Myocyte (in vitro differentiated cells): Measurements from ENCODE around the gene MMD. TPM values are rescaled to one million over a fixed set of nuclear protein-coding genes. Genes with fewer than 3 reads are reported as not detected.
"Not testable (repeated sequence)": the region's sequence is repeated elsewhere in the genome, so short reads cannot be mapped to it uniquely, and the experiment has no call there.

Source experiments
- DNase-seq: peaks from one replicate; pipeline ENCODE4 v3.0.0-alpha.2; 2012; ENCODE audit warnings: low read depth
- total RNA-seq: library from RNA; depleted of rRNA; stranded (reverse); fragments of >200 nt; gene quantifications from 2 replicates; pipeline ENCODE4 v1.2.3, GENCODE V29; 2014

Gene MMD
- total RNA-seq, 1 donor from 2014 or later: 5.3 TPM

DNA sequence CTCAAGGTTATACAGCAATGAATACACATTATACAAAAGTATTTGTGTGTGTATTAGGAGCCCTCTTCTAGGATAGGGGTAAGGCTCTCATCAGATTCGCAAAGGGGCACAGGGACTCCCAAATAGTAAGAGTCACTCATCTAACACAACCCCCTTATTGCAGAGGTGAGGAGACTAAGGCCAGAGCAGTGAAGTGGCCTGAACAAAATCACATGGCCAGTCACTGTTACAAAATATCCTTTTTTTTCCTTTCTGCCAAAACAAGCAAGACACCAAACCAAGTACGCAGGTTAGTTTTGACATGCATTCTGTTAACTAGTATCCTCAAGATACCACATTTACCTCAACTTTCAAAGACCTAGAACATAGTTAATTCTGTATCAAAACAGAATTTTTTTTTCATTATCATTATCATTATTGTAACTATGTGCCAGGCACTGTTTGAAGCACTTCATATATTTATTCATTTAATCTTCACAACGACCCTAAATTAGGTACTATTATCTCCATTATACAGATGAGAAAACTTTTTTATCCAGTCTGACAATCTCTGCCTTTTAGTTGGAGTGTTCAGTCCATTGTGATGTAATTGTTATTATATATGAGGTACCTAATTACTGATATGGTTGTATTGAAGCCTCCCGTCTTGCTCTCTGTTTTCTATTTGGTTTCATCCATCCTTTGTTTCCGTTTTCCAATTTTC, 25.7 kb downstream of the MMD start:
- no peak for DNase-seq

- DNase-seq: peak; percentile 92
These were observed 27.1 kb downstream of the MMD start for GRCh38 chr17:55394357-55395021.

GRCh38 chr17:55391764-55392467, 29.7 kb downstream of the MMD start:
- DNase-seq: no peak

GRCh38 chr17:55391244-55391757, 30.3 kb downstream of the MMD start:
- no peak for DNase-seq

DNA sequence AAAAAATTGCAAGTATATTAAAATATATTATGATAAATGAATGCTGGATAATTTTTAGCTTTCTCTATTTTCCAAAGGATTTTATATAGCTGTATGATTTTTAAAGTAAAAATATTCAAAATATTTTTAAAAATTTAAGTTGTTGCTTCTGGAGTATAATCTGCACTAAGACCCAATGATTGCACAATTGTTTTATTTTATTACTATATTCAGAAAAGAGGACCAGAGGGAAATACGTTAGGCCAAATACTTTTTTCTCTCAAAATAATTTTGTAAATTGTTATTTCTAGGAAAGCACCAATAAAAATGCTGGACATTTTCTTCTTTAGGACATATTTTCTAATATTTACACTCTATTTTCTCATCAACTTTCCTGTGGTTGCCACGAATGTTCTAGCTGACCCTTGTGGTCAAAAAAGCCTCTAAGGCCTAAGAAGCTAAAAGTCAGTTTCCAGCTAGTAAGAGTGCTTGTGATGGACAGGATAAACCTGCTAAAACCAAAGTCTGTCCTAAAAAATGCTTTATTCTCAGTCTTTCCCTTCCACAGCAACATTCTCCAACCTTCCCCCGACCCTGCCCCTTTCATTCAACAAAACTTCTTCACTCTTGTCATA, 31.2 kb downstream of the MMD start:
- DNase-seq: peak; percentile 49

DNA sequence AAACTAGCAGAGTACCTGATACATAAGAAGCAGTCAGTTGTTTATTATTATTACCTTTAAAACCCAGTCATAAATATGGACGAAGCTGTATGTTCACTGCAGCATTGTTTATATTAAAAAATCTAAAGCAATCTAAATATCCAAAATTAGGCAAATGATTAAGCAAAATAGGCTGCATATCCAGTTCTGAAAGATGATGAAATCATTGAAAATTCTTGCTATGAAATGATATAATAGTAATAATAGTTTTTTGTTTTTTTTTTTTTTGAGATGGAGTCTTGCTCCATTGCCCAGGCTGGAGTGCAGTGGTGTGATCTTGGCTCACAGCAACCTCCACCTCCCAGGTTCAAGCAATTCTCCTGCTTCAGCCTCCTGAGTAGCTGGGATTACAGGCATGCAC, 31.9 kb downstream of the MMD start:
- not testable (repeated sequence) for DNase-seq

GRCh38 chr17:55388842-55389241, 32.8 kb downstream of the MMD start:
- DNase-seq: no peak

GRCh38 chr17:55386796-55387332, 34.8 kb downstream of the MMD start:
- no peak for DNase-seq

DNA sequence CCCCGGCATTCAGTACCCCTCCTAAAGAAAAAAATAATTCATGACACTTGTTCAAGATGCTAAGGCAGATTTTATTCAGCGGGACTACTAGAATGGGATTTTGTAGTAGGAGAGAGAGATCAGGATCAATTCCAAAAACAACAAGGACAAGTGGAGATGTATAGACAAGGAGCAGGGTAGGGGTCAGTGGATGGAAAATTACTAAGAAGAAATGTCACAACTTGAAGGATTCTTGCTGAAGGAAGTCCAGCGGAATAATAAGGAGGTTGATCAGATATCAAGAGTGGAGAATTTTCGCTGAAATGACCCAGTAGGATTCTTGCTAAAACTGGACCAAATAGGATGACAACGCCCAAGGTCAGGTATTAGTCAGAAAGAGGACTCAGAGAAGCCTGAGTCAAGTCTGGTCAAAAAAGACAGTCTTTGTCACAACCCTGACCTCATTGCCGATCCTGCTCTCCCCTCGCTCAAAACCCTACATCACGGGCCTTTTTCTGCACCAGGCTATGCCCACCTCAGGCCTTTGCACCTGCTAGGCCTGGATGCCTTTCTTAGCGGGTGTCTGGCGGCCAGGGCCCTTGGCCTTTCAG, 36.9 kb downstream of the MMD start:
- no peak for DNase-seq

DNA sequence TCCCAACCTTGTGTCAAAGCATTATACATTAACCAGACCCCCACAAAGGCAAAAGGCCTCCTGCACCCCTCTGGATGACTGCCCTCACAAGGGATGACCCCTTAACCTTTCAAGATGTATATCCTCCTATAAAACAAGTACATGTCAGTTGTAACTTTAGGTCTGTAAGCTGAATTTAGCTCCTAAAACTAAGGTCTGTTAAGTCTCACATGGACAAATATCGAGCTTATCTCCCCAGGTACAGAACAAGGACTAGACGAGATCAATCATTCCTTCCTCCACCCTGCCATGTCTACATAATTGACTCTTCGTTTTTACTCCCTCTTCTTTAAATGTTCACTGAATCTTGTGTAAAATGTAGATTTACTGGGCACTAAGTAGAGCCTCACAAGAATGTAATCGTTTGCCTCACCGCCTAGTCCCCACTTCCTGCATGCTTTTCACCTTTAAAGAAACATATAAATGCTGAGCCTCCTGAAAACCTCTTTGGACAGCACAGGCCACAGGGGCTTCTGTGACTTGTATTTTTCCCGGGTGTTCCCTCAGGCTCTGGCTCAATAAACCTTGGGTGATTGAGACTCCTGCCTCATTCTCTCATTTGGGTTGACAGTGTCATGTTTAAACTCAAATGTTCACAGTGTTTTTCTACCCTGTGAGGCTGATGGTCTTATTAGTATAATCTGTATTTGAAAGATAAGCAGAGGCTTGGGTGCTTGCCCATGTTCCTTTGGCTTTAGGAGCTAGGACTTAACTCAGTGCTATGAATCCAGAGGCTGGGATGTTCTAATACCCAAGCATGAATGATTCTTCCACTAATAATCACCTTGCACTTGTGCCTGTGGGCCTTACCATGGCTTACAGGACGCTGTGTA, 37.6 kb downstream of the MMD start:
- no peak for DNase-seq

GRCh38 chr17:55381017-55381770, 40.4 kb downstream of the MMD start:
- DNase-seq: no peak

DNA sequence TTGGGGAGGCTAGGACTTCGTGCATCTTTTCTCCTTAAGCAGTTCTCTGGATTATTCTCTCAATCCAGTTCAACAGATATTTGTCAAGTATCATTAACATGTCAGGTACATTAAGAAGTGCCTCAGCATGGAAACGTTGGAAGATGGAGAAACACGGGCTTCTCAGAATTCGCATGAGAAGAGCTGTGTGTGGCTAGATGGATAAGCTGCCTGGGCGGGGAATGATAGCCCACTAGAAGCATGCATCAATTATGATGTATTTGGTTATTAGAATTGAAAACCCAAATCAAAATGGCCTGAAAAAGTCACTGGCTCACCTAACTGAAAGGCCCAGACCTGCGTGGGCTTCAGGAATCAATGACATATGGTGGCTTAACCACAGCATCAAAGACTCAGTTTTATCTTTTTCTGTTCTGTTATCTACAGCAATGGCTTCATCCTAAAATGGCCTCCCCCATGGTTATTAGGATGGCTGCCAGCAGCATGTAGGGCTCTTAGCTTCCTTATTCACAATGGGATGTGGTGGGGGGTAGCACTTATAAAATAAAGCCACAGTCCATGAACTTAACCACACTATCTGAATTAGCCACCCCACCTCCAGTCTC, 43.9 kb downstream of the MMD start:
- no peak for DNase-seq

- peak; percentile 41 for DNase-seq
These were observed 52.9 kb downstream of the MMD start for GRCh38 chr17:55368706-55369105.

- no peak for DNase-seq
These were observed 55.6 kb downstream of the MMD start for GRCh38 chr17:55366020-55366481.

GRCh38 chr17:55363033-55363432, 58.6 kb downstream of the MMD start:
- no peak for DNase-seq

DNA sequence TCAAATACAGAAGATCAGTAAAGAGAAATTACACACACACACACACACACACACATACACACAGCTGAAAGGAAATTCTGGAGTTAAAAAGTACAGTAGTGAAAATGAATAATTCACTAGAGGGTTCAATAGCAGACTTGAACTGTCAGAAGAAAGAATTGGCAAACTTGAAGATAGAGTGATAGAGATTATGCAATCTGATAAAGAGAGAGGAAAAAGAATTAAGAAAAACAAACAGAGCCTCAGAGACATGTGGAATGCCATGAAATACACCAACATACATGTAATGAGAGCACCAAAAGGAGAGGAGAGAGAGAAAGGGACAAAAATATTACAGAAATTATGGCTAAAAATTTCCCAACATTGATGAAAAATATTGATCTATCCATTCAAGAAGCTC, 60.7 kb downstream of the MMD start:
- DNase-seq: no peak

DNA sequence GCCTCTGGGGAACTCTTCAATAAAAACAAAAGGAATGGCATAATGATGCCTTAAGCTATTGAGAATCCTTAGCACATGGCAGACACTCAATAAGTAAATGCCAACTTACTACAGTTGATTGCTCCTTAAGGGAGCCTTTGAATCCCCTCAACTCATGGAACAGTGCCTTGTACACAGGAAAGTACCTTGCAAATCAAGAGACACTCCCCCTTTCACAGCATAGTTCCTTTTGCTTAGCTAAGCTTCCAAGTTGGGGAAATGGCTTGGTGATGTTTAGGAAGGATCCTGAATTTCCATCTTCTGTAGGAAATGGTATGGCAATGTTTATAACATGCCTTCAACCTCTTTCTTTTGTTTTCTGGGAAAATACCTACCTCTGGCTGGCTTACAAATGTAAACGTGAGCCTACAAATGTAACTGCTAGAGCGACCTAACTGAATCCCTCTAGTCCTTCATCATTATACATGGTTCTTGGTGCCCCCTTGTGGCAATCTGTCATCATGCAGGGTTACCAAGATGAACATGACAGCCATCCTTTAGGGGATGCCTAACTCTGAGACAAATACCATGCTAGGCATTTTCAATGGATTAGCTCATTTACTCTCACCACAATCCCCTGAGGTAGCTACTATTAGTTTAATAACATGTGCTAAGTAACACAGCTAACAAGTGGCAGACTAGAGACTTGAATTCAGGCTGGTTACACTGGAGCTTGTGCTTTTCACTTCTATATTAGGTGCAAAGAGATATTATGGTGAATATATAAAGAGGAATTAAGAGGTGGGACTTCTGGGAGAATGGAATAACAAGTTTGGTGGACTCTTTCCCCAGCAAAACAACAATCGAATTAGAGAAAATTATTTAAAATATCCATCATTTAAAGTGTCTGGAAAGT, 65.0 kb downstream of the MMD start:
- peak; percentile 74 for DNase-seq

DNA sequence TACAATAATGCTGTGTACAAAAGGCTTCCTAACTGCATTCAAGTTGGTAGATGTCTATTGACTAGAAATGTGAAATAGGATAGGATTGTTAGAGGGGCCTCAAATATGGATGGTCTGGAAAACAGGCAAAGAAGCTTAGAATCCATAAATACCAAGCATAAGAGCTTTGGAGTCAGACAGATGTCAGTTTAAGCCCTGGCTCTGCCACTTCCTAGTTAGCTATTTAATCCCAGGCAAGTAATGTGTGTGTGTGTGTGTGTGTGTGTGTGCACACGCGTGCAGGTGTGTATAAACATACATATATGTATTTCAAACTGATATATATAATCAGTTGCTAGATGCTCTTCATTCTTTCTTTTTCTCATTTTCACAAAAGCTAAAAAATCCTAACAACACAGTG, 66.7 kb downstream of the MMD start:
- no peak for DNase-seq
